ES-I3 (cell line): ENCODE data around the gene TMEM184A.

Experiments
- H3K36me3 ChIP-seq: 2 replicates; pipeline ENCODE4 v1.6.1; 2013; ENCODE audit warnings: mild to moderate bottlenecking, low read length, control low read depth, moderate library complexity; ENCODE audit not compliant: insufficient read depth
- H3K4me1 ChIP-seq: 2 replicates; pipeline ENCODE4 v1.6.1; 2013; ENCODE audit warnings: mild to moderate bottlenecking, control low read depth, low read length; ENCODE audit not compliant: insufficient read depth
- H3K9ac ChIP-seq: 2 replicates; pipeline ENCODE4 v1.6.1; 2013; ENCODE audit warnings: low read depth, mild to moderate bottlenecking, low read length, moderate library complexity
- H3K9me3 ChIP-seq: 2 replicates; pipeline ENCODE4 v1.6.1; 2013; ENCODE audit warnings: mild to moderate bottlenecking, low read length, moderate library complexity; ENCODE audit not compliant: control insufficient read depth, insufficient read depth

The TMEM184A gene

GRCh38 chr7:1595027-1595426 is 39.0 kb upstream of the TMEM184A start:
- Histone ChIP-seq H3K9ac (no peak overlapping the region), H3K4me1 (peaks cover 3% of the 10 kb centered on the region; the same call in 1 of the 2 replicates), H3K36me3 (no peaks in the 10 kb centered on the region), H3K9me3 (no peaks in the 10 kb centered on the region)

GRCh38 chr7:1593904-1594421 is 38.0 kb upstream of the TMEM184A start:
- peaks cover 3% of the 10 kb centered on the region; the same call in 1 of the 2 replicates for H3K4me1 ChIP-seq
- H3K9ac ChIP-seq: no peak overlapping the region
- no peaks in the 10 kb centered on the region for H3K36me3 ChIP-seq

GRCh38 chr7:1593091-1593866 is 37.3 kb upstream of the TMEM184A start:
- no peaks in the 10 kb centered on the region for H3K36me3 ChIP-seq
- no peaks in the 10 kb centered on the region; the same call in 1 of the 2 replicates for H3K9me3 ChIP-seq
- H3K4me1 ChIP-seq: peaks cover 3% of the 10 kb centered on the region; the same call in 1 of the 2 replicates
- no peak overlapping the region for H3K9ac ChIP-seq

More at GRCh38 chr7:1593904-1594421, 38.0 kb upstream of the TMEM184A start:
- H3K9me3 ChIP-seq: no peaks in the 10 kb centered on the region

- Histone ChIP-seq H3K36me3 (no peaks in the 10 kb centered on the region), H3K9me3 (no peaks in the 10 kb centered on the region; the same call in 1 of the 2 replicates), H3K4me1 (peaks cover 3% of the 10 kb centered on the region; the same call in 1 of the 2 replicates), H3K9ac (no peak overlapping the region)
Measured at GRCh38 chr7:1592299-1592871, 36.4 kb upstream of the TMEM184A start.

- H3K9me3 ChIP-seq: no peaks in the 10 kb centered on the region; the same call in 1 of the 2 replicates
- no peaks in the 10 kb centered on the region for H3K36me3 ChIP-seq
- H3K4me1 ChIP-seq: peaks cover 3% of the 10 kb centered on the region; the same call in 1 of the 2 replicates
- H3K9ac ChIP-seq: no peak overlapping the region
Measured at GRCh38 chr7:1591876-1592275, 35.9 kb upstream of the TMEM184A start.

GRCh38 chr7:1591396-1591795 is 35.4 kb upstream of the TMEM184A start:
- Histone ChIP-seq H3K36me3 (no peaks in the 10 kb centered on the region), H3K9ac (no peak overlapping the region), H3K4me1 (peaks cover 3% of the 10 kb centered on the region; the same call in 1 of the 2 replicates), H3K9me3 (no peaks in the 10 kb centered on the region; the same call in 1 of the 2 replicates)

GRCh38 chr7:1590887-1591286 is 34.9 kb upstream of the TMEM184A start:
- peaks cover 3% of the 10 kb centered on the region; the same call in 1 of the 2 replicates for H3K4me1 ChIP-seq
- H3K36me3 ChIP-seq: no peaks in the 10 kb centered on the region
- H3K9ac ChIP-seq: no peak overlapping the region
- no peaks in the 10 kb centered on the region; the same call in 1 of the 2 replicates for H3K9me3 ChIP-seq

GRCh38 chr7:1590476-1590875 is 34.5 kb upstream of the TMEM184A start:
- Histone ChIP-seq H3K4me1 (peaks cover 3% of the 10 kb centered on the region; the same call in 1 of the 2 replicates), H3K9me3 (no peaks in the 10 kb centered on the region; the same call in 1 of the 2 replicates), H3K36me3 (no peaks in the 10 kb centered on the region), H3K9ac (no peak overlapping the region)

- Histone ChIP-seq H3K9me3 (no peaks in the 10 kb centered on the region; the same call in 1 of the 2 replicates), H3K9ac (no peak overlapping the region), H3K4me1 (peaks cover 3% of the 10 kb centered on the region; the same call in 1 of the 2 replicates), H3K36me3 (no peaks in the 10 kb centered on the region)
Measured at GRCh38 chr7:1588978-1589377, 33.0 kb upstream of the TMEM184A start.

- H3K36me3 ChIP-seq: no peaks in the 10 kb centered on the region
- no peak overlapping the region for H3K9ac ChIP-seq
- H3K9me3 ChIP-seq: no peaks in the 10 kb centered on the region; the same call in 1 of the 2 replicates
- no peaks in the 10 kb centered on the region for H3K4me1 ChIP-seq
Measured at GRCh38 chr7:1587738-1588137, 31.7 kb upstream of the TMEM184A start.

GRCh38 chr7:1586827-1587705 is 31.1 kb upstream of the TMEM184A start:
- Histone ChIP-seq H3K36me3 (no peaks in the 10 kb centered on the region), H3K9me3 (no peaks in the 10 kb centered on the region; the same call in 1 of the 2 replicates), H3K4me1 (no peaks in the 10 kb centered on the region), H3K9ac (no peak overlapping the region)

- Histone ChIP-seq H3K36me3 (no peaks in the 10 kb centered on the region), H3K4me1 (no peaks in the 10 kb centered on the region), H3K9me3 (no peaks in the 10 kb centered on the region; the same call in 1 of the 2 replicates), H3K9ac (no peak overlapping the region)
Measured at GRCh38 chr7:1586126-1586826, 30.3 kb upstream of the TMEM184A start.

- Histone ChIP-seq H3K36me3 (no peaks in the 10 kb centered on the region), H3K9ac (no peak overlapping the region), H3K9me3 (no peaks in the 10 kb centered on the region; the same call in 1 of the 2 replicates), H3K4me1 (no peaks in the 10 kb centered on the region)
Measured at GRCh38 chr7:1585142-1585981, 29.4 kb upstream of the TMEM184A start.
